Ecto neural progenitor cell (in vitro differentiated cells): ENCODE data around the gene VWA7.

Experiments
- DNase-seq: peaks from one replicate; pipeline ENCODE4 v3.0.0-alpha.2; 2018; ENCODE audit warnings: low spot score

The VWA7 gene

GRCh38 chr6:31729979-31730630 lies 47.0 kb downstream of the VWA7 start:
- DNase-seq: peak; percentile 96

DNA sequence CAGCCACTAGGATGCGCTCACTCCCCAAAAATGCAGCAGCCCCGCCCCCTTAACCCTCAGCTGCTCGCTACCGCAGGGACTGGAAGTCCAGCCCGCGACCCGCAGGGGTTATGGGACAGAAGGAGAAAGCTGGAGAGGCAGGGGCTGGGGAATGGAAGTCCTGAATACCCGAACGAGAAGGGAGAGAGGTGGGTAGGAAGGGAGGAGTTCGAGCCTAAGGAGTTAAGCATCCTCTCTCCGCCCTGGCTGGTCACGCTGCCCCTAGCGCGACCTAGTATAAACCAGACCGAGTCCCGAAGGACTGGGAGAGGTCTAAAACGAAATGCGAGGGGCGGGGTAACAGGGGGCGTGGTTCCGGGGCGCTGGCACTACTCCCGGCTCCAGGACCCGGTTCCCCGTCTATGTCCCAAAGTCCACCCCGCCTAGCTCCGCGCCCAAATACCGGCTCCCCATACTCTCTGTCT lies 47.6 kb downstream of the VWA7 start:
- peak; percentile 94 for DNase-seq

DNA sequence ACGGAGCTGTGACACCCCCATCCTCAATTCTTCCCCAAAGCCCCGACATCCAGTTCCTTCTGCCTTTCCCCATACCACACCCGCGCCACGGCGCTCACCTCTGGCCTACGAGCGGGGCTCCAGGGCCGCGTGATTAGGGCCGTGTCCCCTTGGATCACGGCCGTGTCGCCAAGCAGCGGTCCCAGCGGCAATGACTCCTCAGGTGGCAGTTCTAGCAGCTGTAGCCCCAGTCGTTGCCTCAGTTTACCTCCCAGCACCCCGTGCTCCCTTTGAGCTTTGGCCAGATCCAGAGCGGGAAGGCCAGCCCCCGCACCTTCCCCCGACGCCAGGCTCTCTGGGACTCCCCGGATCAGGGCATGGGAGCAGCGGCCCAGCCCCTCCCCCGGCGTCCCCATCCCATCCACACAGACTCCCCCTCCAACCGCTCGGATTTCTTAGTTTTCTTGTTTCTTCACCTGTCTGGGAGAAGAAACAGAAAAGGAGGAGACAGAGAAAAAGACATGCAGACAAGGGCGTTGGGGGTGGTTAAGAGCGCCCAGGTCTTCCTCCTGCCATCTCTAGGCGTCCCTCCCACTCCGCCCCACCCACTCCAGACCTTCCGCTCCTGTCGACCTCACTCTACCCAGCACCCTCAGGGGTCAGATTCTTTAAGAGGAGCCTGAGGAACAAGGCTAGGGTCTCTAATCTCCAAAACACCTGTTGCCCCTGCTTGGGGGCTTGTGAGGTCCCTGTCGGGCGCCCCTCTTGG lies 48.2 kb downstream of the VWA7 start, which contains the start of gene DDAH2:
TSS of gene DDAH2 (minus strand) at position 533 of the 748 bp plus-strand sequence. CDS start at position 395, 138 bp downstream.
- DNase-seq: no peak

- no peak for DNase-seq
These were observed 49.1 kb downstream of the VWA7 start for GRCh38 chr6:31727717-31728671.

DNA sequence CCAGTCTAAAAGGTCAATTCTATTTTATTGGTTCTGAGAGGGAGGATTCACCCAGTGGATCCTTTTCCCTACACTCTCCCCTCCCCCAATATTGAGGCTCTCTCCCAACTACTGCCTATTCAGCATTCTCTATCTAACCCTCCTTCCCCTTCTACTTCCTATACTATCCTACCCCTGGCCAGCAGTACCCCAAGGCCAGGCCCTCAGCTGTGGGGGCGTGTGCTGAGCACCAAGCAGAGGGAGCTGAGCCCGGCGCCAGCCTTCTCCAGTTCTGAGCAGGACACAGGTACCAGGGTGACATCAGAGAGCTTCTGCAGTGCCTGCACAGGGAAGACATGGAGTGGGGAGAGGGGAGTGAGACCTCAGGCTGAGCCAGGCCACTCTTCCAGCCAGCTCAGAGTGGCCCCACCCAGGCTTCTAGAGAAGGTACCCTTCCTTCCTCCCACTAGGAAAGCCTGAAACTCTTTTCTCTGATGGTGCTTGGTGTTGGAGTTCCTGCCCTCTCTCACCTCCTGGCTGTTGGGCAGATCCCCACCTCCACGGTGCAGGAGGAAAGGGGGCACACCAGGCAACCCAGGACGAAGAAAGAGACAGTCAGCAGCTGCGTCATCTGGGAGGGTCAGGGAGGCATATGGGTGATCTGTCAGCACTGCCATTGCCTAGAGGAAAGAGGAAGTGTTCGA lies 50.0 kb downstream of the VWA7 start:
- DNase-seq: no peak

DNA sequence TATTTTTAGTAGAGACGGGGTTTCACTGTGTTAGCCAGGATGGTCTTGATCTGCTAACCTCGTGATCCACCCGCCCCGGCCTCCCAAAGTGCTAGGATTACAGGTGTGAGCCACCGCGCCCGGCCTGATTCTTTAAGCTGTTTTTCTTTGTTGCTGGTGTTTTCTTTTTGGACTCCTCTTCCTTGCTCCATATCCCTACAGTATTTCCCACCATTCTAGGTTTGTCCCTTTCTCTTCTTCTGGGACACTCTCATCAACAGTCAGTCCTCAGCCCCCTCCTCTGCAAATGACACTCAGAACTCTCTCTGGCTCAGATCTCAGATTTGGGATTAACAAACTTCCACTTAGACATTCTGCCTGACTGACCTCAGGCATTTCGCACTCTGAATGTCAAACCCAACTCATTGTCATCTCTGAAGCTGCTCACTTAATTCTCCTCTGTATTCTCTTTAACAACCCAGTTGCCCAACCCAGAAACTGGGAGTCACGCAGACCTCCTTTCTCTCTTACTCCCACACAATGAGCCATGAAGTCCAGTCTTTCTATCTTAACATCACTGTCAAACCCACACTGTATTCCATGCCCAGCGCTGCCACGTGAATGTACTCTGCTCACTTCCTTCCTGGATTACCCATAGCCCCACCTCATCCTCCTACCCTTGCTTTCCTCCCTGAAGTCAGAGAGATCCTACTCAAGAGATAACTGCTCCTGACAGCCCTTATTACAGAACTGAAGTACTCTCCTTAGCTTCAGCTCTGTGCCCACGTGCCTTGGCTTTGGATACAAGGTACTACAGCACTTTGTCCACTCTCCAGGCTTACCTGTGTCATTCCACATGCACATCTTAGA lies 51.4 kb downstream of the VWA7 start:
- no peak for DNase-seq

DNA sequence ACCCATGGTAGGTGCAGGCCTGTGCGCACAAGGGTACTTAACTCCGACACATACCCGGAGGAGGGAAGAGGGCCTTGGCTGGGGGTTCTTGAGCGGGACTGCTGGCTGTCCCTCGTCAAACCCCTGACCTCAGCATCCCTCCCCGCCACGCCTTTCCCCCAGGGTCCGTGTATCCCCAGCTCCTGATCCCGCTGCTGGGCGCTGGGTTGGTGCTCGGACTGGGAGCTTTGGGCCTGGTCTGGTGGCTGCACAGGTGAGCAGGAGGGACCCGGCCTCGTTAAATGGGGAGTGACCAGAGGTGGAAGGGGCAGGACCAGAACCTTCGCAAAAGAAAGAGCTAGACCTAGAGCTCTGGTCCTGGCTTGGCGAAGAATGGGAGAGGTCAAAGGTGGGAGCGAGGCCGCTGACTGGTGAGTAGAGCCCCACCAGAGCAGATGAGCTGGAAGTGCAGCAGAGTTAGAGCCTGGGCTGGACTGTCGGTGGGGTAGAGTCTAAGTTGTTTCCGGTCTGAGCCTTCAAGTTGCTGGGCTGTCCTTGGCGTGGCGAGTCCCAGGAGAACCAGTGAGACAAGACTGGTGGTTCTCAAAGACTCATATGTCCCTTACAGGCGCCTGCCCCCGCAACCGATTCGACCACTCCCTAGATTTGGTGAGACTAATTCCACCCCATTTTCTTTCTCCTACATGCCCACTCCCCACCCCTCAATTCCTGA lies 53.0 kb downstream of the VWA7 start:
- no peak for DNase-seq

DNA sequence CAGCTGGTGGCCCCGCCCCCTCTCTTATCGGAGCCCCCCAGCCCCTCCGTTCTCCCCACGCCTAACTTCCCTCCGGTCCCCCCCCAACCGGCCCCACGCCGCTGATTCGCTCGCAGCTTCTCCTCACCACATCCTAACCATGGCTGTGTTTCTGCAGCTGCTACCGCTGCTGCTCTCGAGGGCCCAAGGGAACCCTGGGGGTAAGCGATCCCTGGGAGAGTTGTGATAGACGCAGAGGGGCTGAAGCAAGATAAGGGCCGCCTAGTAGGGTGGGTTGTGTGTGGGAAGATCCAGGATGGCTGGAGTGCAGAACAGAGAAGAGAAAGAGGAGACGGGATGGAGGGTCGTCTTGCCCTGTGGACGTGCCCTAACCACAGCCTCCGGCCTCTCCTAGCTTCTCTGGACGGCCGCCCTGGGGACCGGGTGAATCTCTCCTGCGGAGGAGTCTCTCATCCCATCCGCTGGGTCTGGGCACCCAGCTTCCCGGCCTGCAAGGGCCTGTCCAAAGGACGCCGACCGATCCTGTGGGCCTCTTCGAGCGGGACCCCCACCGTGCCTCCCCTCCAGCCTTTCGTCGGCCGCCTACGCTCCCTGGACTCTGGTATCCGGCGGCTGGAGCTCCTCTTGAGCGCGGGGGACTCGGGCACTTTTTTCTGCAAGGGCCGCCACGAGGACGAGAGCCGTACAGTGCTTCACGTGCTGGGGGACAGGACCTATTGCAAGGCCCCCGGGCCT lies 53.7 kb downstream of the VWA7 start, which contains the start of gene MPIG6B:
TSS of gene MPIG6B (plus strand) at position 129 of the 735 bp plus-strand sequence. CDS start at position 140, 11 bp downstream.
- no peak for DNase-seq

GRCh38 chr6:31722173-31722572 lies 55.0 kb downstream of the VWA7 start:
- no peak for DNase-seq

DNA sequence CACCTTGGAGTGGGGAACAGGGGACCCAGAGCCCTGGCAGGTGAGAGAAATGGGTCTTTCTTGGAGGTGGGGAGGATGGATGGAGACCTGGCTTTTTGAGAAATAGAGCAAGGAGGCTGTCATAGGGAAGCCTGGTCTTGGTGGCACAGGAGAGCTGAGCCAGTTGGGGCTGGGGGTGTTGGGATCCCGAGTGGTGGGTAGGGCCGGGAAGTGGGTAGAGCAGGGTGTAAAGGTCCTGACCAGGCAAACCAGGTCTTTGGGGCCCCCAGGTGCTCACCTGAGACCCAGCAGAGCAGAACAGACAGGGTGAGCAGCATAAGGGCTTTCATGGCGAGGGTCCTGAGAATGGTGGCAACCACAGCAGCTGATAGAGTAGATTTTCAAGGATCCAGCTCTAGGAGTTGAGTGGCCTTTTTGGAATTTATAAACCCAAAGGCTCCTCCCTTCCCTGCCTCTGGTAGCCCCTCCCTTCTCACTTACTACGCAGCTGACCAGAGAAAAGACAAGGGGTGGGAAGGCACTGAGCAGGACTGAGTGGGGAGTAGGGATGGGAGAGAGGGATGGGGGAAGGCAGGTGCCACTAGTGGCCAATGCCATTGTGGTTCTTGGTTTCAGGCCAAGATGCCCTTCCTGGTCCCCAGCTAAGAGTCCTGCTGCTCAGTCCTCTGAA lies 55.6 kb downstream of the VWA7 start, which contains the start of gene LY6G6C:
TSS of gene LY6G6C (minus strand) at position 396 of the 670 bp plus-strand sequence. CDS start at position 329, 67 bp downstream.
- DNase-seq: no peak

GRCh38 chr6:31720196-31720770 lies 56.8 kb downstream of the VWA7 start:
- no peak for DNase-seq

GRCh38 chr6:31719001-31719400 lies 58.1 kb downstream of the VWA7 start:
- no peak for DNase-seq

DNA sequence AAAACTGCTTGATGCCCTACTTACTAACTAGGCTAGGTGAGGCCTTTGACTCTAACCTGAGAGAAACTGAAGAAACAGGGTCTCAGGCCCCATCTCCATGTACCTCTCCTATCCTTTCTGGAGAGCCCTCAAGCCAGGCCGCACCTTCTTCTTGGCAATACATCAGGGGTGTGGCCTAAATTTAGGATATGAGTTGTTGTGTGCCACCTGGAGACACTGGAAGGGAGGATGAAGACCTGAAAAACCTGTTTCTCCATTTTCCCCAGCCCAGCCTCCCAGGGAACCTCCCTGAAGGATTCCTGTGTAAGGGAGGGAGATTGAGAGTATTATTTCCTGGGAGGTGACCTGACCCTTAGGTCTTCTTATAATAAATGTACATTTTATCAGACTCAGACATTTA lies 58.9 kb downstream of the VWA7 start:
- DNase-seq: no peak

GRCh38 chr6:31717499-31718222 lies 59.5 kb downstream of the VWA7 start:
- DNase-seq: no peak
